Astrocyte of the hippocampus (primary cell): ENCODE results near the gene MT1G.
"Not testable (repeated sequence)": the region's sequence is repeated elsewhere in the genome, so short reads cannot be mapped to it uniquely, and the experiment has no call there.

ENCODE experiments used
- DNase-seq: peaks from one replicate; pipeline ENCODE4 v3.0.0; 2011; ENCODE audit warnings: low read depth, low spot score

MT1G gene

DNA sequence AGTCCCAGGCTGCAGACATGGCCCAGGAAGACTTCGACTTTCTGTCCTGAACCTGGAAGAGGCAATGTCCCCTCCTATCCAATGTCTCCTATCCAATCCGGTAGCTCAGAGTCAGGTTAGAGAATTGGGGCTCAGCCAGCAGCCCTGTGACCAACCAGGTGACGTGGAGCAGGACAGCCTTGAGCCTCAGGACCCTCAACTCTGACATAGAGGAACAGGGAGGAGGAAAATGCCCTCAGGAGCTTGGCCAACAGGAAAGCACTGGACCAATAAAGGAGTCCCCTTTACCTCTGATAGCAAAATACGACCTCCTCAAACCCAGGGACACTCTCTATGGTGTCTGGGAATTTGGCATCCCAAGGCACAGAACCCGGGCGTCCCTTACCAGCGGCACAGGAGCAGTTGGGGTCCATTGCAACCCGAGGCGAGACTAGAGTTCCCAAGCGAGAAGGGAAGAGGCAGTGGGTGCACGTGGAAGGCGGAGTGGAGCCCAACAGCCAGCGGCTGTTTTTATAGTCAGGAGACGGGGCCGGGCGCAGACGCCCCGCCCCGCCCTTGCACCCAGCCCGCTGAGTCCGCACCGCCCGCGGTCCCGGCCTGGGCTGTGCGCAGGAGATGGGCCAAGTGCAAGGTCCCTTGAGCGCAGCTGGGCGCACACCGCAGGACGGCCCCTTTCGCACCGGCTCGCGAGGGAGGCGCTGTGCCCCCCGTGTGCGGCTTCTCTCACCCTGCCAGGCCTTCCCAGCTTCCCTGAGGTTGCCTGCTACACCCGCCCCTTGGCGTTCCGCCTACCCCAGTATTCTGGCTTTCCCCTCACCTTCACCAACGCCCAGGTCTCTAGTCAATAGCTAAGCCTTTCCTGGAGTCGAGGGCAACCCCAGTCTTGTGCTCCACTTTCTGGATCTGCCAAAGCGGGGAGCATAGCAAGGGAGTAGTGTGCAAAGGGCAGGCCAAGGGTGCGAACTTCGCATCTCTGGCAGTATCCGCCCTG, at the start of gene MT1G:
TSS of gene MT1G (minus strand) at position 485 of the 991 bp plus-strand sequence. CDS start at position 413, 72 bp downstream.
- DNase-seq: peak; percentile 37

DNA sequence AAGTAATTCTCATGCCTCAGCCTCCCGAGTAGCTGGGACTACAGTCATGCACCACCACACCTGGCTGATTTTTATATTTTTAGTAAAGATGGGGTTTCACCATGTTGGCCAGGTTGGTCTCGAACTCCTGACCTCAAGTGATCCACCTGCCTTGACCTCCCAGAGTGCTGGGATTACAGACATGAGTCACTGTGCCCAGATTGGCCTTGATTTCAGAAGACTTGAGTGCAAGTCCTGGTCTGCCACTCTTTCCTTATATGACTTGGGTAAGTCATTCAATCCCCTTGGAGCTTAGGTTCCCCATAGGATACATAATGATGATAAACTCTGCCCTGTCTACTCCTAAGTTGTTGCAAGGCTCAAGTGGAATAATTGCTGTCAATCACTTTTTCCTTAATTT, 49.7 kb upstream of the MT1G start:
- not testable (repeated sequence) for DNase-seq

DNA sequence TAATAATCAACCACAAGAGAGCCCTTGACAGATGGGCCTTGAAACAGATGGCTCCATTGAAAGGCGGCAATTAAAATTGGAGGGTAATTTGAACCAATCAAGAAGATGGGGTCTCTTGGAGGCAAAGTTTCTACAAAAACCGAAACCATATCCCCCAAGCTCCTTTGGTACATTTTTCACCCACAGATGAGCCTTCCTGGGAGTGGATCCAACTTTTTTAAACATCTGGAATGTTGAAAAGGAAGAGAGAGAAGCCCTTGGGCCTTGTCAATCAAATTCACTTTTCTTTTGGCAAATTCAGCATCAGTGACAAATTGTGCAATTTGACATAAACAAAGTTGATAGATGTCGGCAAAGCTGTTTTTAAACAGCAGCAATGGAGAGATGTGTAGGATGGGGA, 48.9 kb upstream of the MT1G start:
- DNase-seq: no peak

DNA sequence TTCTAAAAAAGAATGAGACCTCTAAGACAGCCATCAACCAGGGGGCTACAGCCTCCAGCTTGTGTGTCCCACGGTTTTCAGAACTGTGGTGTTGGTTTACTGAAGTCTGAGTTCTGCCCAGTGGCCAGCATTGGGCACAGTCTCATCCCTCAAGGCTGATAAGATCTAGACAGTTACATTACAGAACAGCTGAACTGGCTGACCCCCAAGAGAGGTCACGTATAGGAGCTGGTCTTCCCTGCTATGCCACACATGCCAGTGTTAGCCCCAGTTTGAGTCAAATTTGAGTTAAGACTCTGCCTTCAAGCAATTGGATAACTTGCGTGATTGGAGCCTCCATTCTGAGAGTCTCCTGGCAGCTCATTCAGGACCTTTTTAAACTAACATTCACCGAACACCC, 47.3 kb upstream of the MT1G start:
- no peak for DNase-seq

DNA sequence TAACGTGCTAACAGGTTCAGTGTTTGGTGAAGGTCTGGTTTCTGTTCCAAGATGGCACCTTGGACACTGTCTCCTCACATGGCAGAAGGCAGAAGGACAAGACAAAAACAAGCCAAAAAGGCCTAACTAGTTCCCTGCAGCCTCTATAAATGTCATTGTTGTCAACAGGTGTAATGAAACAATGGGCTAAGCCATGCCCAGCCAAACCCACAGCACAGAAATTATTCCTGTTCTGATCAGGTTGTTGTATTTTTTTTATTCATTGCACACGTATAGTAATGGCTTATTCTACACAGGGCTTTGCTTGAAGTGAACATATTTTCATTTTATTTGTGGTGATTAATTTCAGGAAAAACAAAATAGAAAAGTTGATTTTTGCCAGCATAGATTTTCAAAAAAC, 45.9 kb upstream of the MT1G start:
- no peak for DNase-seq

DNA sequence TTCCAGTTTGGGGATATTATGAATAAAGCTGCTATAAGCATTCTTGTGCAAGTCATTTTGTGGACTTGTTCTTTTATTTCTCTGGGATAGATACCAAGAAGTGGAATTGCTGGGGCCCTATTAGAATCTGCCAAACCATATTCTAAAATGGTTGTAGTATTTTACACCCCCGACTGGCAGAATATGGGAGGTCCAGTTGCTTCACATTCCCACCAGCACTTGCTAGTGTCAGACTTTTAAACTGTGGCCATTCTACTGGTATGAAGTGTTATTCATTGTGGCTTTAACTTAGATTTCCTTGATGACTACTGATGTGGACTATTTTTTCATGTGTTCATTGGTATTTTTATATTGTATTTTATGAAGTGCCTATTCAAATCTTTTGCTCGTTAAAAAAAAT, 44.0 kb upstream of the MT1G start:
- no peak for DNase-seq

DNA sequence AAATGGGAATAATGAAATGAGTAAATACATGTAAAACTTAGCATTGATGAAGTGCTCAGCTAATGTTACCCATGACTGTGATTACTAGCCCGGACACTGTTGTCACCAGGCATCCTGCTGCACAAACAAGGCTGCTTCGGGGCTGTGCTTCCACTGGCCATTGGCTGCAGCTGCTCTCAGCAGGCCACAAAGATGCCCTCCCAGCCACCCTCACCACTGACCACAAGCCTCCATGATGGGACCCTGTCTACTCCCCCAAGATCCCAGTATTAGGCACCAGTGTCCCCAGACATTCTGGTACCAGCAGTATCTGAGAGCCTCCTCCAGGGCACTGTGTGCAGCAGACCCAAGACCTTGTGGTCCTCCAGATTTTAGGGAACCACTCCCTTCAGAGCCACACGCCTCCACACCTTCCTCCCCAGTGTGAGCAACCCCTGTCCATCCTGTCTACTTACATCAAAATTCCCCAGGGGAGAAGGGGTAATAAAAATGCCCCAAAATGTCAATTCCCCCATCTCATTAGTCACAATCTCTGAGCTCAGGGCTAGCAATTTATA, 42.4 kb upstream of the MT1G start:
- DNase-seq: no peak

DNA sequence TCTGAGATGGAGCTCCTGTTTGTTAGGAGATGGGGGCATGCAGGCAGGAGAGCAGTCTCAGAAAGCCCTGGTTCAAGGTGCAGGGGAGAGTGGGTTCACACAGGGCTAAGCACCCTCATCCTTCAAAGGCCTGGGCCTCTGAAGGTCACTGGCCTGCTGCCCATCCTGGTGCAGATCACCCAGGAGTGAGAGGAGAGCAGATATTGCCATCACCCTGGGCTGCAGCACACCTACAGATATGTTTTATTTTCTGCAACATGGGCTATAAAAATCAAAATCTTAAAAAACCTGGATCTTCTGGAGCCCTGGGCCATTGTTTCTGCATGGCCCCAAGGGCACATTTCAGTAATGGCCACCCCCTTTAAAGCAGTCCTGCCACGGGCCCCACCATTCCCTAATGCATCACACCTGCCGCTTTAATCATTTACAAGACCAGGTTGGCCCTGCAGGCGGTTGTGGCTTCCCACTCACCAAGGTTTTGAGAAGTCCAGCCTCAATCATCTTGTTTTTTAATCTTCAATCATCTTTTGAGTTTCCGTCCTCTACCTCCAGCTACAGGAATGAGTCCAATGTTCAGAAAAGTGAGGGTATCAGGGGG, 41.7 kb upstream of the MT1G start:
- DNase-seq: no peak

DNA sequence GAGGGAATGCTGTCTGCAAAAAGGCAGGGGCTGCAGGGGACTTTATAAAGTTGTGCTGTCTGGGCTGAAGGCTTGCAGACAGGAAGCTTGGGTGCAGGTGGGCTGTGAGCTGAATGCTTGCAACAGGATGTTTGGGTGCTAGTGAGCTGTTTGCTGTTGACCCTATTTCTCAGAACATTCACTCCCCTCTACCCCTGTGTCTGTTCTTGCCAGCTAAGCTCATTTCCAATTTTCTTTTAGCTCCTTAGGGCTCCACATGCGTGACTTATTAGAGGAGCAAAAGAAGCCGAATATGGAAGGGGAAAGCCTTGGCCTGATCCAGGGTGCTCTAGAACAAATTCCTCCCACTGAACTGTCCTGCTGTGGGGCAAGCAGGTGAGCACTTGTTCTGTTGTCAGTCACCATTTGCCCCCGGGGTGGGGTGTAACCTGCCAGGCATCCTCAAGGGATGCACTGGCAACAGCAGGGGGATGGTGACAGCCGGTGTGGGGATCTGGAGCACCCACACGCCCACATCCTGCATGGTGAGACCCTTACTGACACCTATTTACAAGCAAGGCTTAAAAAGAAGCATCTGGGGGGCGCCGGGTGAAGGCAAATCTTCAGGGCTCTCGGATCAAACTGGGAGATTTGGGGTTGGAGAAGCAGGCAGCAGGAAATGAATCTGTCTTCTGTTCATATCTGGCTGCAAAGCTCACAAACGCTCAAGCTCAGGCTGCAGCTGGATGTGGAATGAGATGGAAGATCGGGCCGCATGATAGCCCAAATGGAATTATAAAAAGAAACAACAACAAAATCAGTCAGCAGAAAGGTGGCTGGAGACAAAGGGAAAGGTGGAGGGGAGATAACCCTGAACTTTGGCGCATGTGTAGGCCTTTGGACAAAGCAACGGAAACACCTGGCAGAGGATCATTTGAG, 40.9 kb upstream of the MT1G start:
- DNase-seq: no peak

DNA sequence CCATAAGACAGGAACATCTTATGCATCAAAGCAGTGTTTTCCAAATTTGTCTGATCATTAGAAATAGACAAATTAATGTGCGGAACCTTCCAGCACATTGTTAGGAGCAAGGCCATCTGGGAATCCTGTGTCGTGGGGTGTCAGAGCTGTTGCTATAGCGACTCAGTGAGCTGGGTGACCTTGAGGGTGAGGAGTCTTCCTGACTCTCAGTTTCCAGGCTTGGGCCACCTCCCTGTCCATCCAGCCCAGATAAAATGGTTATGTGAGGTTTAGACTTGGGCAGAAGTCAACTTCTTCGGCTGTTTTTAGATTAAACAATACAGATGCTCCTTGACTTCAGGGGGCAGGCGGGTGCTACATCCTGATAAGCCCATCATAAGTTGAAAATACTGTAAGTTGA, 35.0 kb upstream of the MT1G start:
- DNase-seq: no peak

DNA sequence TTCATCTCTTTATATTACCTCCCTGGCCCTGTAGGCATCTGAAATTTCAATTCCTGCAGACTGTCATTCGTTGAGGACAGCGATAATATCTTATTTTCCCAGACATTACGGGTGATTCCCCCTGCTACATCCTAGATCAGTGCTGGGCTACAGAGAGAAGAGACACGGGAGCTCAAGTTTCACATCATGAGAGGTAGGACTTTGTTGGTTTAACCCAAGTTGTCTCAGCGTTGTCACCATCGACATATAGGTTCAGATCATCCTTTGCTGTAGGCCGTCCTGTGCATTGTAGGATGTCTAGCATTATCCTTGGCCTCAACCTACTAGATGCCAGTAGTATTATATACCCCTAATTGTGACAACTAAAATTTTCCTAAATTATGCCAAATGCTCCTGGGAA, 33.7 kb upstream of the MT1G start:
- no peak for DNase-seq

DNA sequence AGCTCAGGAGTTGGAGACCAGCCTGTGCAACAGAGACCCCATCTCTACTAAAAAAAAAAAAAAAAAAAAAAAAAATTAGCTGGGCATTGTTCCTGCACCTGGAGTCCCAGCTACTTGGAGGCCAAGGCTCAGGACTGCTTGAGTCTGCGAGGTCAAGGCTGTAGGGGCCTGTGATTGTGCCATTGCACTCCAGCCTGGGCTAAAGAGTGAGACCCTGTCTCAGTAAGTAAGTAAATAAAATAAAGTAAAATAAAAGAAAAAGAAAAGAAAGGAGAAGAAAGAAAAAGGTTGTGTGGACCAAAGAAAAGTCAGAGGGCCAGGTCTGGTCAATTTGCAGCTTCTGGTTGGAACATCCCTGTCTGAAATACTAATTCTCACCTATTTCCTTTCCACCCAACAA, 32.8 kb upstream of the MT1G start:
- DNase-seq: no peak

DNA sequence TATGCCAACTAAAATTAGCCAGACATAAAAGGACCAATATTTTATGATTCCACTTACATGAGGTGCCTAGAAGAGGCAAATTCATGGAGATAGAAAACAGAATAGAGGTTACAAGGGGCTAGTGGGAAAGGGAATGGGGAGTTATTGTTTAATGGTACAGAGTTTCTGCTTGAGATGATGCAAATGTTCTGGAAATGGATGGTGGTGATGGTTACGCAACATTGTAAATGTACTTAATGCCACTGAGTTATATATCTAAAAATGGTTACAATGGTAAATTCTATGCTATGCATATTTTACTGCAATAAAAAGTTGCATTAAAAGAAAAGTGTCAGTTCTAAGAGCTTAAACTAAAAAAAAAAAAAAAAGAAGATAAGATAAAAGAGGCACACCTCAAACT, 32.3 kb upstream of the MT1G start:
- no peak for DNase-seq

DNA sequence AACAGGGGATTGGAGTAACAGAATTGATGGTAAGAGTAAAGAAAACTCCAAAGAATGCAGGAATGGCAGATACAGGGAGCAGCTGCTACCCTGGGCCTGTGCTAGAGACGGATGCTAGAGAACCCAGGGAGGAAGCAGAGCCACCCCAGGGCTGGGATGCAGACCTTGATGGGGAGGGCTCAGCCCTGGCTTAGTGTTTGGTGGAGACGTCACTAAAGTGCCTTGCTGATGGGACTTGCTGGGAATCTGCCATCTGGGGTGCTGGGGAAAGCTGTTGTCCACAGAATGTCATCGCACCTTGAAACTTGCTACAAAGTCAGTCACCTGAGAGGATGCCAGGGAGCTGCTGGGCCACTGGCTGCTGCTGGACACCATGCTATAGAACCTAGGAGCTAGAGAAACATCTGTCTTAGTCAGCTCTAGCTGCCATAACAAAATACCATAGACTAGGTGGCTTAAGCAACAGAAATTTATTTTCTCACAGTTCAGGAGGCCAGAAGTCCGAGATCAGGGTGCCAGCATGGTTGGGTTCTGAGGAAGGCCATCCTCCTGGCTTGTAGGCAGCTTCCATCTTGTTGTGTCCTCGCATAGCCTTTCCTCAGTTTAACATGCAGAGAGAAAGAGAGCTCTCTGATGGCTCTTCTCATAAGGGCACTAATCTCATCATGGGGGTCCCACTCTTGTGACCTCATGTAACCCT, 29.7 kb upstream of the MT1G start:
- no peak for DNase-seq

DNA sequence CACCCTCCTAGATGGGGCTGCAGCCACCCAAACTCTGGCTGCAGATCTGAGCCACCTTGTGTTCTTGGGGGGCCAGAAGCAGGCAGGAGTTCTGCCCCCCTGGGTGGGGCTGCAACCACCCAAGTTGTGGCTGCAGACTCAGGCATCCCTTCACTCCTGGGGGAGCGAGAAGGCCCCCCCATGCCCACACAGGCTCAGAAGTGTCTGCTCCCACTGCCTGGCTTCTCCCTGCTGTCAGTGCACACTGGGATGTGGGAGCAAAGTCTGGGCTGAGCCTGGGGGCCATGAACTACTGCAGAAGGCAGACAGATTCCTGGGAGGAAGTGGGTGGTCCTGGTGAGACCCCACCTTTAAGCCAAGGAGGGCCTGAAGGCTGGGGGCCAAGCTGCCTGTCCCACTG, 27.4 kb upstream of the MT1G start:
- no peak for DNase-seq

DNA sequence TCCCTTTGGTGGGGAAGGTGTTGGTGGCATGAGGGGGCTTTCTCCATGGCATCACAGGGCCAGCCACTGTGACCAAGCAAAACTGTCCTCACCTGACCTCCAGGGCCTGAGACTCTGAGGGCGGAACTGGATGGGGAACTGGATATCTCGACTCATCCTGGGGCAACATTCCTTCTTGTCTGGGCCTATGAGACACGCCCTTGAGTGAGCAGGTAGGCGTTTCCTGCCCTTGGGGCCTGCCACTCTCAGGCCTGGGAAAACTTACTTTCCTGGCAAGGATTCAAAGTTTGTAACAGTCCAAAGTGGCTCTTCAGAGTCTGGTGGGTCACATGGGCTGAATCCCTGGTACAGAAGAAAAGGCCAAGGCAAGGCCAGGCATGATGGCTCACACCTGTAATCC, 24.0 kb upstream of the MT1G start:
- DNase-seq: no peak

DNA sequence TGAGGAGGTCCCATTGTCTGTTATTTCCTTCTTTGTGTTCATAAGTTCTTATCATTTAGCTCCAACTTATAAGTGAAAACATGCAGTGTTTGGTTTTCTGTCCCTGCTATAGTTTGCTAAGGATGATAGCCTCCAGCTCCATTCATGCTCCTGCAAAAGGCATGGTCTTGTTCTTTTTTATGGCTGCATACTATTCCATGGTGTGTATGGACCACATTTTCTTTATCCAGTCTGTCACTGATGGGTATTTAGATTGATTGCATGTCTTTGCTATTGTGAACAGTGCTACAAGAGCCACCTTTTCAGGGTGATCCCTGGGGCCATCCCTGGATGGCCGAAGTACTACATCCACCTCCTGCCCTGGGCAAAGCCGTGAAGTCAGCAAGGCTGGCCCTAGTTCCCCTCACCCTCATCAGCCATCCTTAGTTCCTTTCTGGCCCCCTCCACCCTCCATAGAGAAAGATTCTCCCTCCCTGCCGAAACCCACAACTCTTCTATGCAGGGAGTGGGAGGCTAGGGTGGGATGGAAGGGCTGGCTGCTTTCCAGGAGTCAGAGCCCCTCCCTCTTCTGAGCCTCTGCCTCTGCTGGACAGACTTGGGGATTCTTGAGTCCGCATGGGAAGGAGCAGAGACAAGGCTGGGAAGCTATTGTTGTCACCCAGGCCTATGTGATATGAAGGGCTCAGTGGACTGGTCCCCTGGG, 22.7 kb upstream of the MT1G start:
- DNase-seq: no peak

DNA sequence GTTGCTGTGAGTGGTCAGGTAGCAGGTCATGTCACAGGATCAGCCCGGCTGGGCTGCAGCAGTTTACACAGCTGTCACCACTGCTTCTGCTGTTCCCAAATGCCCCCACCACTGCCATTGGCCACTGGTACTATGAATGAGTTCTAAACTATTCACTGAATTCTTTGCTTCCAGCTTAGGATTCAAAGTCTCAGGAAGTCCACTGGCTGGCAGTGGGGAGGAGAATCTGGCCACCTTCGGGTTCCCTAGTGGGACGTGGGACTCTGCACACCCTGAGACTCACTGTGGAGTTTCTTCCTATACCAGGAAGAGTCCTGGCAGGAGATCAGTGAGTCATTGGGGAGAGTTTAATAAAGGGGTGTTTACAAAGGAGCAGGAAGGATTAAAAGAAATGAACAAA, 21.3 kb upstream of the MT1G start:
- DNase-seq: no peak

DNA sequence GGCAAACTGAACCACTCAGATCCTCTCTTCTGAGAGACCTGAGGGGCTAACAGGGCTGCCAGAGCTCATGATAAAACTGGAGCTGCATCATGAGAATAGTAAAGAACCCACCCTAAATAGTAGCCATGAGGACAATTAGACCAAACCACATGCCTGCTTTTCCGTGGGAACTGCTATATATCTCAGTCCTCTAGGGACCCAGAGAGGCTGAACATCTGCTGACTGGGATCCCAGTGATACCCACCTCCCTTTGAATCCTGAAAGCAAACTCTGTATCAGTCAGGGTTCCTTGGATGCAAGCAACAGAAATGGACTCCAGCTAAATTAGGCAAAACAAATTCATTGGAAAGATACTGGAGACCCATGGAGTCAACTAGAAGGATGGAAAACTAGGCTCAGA, 20.9 kb upstream of the MT1G start:
- DNase-seq: no peak

DNA sequence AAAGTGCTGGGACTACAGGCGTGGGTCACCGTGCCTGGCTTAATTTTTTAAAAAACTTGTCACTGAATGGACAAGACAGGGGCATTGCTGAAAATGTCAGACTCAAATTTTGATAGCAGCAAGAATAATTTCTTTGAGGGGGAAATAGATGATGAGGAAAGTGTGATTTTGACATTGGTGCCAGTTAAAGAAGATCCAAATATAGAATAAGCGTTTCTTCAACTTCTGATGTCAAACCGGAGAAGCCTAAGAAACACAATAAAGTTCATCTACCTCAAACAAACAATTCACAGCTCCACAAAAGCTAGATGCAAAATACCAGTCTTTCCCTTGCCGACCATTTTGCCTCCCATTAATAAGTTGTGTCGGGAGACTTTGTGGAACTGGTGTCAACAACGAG, 18.9 kb upstream of the MT1G start:
- no peak for DNase-seq
